GM19099 (cell line): ENCODE results near the gene ATPAF2.

Experiments
- POLR2A ChIP-seq: IDR thresholded peaks from 3 replicates; pipeline ENCODE4 v1.6.1; 2011; ENCODE audit warnings: low read depth; ENCODE audit not compliant: insufficient read length; ENCODE audit errors: extremely low read depth

ATPAF2 gene

DNA sequence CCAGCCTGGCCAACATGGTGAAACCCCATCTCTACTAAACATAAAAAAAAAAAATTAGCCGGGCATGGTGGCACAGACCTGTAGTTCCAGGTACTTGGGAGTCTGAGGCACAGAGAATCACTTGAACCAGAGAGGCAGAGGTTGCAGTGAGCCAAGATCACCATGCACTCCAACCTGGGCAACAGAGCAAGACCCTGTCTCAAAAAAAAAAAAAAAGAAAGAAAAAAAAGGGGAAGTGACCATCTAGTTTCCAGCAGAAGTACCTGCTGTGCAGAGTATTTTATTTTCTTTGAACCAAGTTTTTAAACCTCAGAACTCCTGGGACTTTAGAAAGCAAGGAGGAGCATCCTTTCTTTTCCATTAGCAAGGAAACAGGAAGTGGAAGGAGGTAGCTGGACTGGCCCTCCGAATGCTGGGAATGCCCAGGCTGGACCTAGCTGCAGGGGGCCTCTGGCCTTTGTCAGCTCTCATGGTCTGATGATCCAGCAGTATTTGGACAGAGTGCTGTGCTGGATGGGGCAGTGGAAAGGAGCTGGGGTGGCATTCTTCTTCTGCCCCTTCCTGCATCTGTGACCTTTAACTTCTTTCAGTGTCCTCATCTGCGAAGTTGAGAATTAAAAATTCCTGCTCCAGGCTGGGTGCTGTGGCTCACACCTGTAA, 6.9 kb upstream of the ATPAF2 start:
- TF ChIP-seq POLR2A = no peak

DNA sequence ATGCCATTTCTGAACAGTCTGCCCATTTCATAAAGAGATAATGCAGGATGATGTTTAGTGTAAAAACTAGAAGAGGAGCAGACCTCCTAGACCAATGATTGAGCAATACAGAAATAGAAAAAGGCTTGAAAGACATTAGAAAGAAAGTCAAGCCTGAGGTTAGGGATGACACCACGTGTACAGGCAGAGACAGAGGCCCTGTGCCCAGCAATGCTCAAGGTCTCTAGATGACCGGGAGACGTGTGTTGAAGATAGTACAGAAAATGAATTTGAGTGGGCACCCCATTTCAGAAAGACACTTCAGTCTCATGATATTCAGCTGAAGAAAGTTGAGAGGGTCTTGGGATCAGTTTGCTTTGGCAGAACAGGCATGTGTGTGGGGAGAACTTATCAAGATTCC, 5.6 kb upstream of the ATPAF2 start:
- TF ChIP-seq POLR2A = no peak

DNA sequence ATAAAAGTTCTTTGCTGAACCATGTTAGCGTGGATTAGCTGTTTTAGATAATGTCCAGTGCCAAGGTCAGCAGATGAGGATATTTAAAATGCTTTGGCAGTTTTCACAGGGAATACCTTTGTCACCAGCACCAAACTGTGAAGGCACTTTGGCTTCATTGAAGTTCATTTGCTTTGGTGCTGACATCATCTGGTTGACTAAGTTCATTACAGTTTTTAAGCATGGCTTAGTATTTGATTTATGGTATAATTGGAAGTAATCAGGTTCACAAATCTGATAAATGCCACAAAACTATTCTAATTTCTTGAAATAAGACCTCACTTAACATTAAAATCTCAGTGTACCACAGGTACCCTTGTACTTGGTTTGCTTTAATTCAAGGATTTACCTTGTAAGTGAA, 4.5 kb upstream of the ATPAF2 start:
- no peak for TF ChIP-seq POLR2A

DNA sequence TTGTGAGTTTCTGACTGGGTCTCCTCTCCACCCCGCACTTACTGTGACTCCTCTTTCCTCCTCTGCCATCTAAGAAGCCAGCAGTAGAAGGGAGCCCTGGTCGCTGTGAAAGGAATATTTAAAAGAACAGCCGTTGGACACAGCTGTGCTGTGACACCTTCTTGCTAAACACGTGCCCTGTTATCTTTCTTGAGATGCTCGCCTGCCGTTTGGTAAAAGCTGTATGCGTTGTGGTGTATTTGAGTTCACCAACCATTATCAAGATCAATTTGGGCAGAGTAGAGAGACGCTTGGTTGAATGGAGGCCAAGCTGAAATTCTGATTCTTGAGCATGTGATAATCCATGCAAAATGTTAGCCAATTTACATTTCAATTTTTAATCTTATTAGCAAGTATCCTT, 4.0 kb upstream of the ATPAF2 start:
- TF ChIP-seq POLR2A = no peak

DNA sequence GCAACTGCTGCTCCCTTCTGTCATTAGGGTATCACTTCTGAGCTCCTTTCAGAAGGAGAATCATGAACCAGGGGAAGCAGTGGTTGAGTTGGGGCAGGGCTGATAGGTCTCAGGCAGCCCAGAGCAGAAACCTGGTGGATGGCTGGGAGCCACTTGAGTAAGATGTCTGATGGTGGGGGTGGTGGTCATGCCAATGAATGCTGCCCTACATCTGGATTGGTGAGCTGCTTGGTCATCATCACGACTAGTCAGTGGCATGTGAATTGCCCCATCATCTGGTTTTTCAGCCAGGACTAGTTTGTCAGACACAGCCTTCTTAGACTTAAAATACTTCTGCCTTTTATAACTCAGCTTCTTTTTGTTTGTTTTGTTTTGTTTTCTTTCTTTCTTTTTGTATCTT, 2.8 kb upstream of the ATPAF2 start:
- no peak for TF ChIP-seq POLR2A

DNA sequence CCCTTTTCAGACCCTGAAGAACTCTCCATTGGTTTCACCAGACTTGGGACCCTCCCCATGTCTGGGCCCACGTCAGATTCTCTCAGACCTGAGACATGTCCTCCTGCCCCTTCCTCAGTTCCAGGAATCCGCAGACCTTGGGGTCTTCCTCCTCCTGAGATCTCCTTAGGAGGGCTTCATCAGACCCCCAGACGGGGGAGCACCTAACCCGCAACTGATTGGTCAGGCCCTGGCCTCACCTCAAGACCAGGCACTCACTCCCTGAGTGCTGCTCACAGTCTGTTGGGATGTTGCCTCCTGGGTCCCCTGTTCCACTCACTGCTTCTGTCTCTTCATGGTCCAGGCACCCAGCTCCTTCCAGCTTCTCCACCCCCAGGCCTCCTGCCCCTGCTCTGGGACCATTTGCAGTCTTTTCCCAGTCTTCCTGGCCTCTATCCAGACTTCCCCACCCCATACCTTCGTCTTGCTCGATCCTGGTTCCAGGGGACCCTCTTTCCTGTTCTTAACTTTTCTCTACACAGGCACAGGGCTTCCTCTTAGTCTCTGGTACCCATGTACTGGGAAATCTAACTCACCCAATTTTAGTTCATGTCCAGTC, 1.4 kb upstream of the ATPAF2 start:
- no peak for TF ChIP-seq POLR2A

DNA sequence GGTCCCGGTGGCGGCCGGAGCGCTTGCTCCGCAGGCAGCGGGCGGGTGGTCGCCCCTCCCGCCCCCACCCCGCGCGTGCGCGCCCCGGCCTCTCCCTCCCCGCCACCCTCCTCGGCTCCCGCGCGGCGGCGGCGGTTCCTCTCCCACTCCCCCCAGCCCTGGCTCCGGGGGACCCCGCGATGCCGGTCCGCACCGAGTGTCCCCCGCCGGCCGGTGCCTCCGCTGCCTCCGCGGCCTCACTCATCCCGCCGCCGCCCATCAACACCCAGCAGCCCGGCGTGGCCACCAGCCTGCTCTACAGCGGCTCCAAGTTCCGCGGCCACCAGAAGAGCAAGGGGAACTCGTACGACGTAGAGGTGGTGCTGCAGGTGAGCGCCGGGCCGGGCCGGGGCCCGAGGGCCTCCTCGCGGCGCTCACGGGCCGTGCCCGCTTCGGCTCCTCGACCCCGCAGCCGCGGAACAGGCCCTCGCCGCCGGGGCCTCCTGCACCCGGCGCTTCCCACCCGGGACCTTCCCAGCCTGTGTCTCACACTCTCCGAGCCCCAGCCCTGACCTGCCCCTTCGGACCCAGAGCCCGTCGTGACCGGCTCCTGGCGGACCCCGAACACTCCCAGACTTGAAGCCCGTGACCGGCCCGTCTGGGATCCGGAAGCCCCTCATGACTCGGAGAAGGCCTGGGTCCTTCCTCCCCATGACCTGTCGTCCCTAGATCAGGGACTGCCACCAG, 730 bp upstream of the ATPAF2 start:
- no peak for TF ChIP-seq POLR2A

DNA sequence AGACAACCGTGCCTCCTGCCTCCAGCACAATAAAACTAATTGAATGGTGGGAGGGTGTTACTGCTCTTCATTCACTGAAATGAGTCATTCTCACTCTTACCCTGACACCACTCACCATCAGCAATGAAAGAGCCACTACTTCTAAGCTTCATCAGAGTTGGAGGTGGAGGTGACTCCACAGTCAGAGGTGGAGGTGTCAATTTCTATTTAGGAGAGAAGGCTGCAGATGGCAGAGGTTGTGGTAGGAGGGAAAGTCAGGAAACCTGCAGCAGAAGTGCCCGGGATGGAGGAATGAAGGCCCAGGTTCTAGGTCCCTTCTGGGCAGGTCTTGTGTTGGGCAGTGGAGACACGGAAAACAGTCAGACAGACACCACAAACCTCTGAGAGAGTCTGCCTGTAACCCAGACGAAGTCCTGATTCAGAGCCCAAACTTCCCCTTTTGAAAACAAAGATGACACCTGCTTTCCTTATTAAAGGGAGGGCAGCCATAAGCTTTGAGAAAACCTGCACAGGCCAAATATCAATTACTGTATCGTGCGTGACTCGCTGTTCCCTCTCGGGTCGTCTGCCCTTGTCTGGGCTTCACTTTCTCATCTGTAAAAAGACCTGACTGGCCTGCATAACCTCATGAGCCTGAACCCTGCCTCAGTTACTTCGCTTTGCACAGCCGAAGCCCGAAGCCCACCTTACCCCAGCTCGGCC, 668 bp downstream of the ATPAF2 start:
- no peak for TF ChIP-seq POLR2A

DNA sequence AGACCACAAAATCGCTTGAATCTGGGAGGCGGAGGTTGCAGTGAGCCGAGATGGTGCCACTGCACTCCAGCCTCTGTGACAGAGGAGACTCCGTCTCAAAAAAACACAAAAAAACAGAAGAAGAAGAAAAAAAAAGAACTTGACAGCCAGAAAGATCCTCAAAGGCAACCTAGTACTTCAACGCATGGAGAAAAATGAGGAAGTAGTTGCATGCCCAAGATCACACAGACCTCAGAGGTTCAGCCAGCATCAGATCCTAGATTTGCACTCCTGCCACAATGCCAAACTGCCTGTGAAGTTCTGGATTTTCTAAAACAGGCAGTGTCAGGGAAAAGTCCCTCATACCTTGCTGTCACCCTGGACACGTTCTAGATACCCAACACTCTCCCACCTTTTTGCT, 1.5 kb downstream of the ATPAF2 start:
- no peak for TF ChIP-seq POLR2A

DNA sequence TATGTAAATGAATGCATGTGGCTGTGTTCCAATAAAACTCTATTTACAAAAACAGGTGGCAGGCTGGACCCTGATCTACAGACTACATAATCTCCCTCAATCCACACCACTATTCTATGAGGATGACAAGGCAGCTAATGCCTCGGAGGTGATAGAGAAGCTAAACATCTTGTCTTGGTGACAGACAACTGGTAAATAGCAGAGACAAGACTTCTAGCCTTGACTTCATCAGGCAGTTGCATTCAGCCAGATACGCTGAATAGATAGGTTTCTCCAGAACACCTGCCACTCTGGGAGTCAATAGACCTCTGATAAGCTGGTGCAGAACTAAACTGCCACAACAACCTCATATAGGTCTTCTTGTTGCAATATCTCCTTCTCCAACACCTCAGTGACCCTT, 3.3 kb downstream of the ATPAF2 start:
- TF ChIP-seq POLR2A = no peak

DNA sequence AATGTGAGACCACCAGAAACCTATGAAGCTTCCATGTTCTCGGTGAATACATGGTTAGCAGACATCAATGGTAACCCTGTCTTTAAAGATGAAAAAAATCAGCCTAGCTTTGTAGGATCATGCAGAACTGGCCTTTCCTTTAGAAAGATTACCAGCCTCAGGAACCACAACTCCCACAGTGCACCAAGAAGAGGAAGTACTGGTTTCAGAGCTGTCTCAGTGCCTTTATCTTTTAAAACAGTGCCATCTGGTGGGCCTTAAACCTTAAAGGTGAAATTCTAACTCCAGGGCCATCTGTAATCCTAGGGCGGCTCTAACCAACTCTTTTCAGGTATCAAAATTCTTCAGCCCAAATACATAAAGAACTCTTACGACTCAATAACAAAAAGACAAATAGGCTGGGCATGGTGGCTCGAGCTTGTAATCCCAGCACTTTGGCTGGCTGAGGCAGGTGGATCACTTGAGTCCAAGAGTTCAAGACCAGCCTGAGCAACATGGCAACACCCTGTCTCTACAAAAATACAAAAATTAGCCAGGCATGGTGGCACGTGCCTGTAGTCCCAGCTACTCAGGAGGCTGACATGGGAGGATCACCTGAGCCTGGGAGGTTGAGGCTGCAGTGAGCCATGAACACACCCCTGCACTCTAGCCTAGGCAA, 5.4 kb downstream of the ATPAF2 start:
- no peak for TF ChIP-seq POLR2A

DNA sequence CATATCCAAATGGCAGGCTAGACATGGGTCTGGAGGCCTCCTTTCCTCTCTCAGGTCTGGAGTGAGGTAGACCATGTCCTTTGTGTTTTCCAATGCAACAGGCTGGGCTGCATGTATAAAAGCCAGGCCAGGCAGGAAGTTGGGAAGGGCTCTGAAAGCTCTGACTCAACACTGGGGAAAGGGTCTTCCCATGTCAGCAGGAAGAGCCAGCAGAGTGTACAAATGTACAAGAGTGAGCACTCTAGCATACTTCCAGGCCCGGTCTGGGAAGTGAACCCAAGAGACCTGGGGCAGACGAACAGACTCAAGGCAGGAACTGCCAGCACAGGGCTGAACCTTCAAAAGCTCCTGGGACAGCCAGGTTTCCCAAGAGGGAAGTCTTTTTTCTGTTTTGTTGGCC, 7.0 kb downstream of the ATPAF2 start:
- no peak for TF ChIP-seq POLR2A

DNA sequence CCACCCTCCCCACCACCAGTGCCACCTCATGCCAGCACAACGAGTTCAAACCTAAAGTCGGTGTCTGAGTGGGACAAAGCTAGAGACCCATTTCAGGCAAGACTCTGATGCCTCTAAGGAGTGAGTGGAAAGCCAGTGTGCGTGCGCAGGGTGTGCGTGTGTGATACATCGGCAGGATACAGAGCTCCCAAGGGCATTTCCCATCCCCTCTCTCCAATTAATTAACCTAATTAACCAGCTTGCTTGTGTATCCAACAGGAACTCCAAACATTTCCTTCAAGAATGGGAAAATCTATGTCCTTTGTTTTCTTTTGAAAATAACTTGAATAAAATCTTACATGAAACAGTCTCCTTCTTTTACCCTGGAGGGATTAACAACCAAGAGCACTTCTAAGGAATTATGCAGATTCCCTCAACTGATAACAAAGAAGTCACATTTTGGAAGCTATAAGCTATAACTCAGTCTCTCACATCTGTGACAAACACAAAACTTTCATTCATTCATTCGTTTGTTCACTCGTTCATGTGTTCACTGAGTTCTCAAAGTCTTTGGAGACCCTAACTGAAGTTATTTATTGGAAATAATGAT, 9.9 kb downstream of the ATPAF2 start:
- no peak for TF ChIP-seq POLR2A

DNA sequence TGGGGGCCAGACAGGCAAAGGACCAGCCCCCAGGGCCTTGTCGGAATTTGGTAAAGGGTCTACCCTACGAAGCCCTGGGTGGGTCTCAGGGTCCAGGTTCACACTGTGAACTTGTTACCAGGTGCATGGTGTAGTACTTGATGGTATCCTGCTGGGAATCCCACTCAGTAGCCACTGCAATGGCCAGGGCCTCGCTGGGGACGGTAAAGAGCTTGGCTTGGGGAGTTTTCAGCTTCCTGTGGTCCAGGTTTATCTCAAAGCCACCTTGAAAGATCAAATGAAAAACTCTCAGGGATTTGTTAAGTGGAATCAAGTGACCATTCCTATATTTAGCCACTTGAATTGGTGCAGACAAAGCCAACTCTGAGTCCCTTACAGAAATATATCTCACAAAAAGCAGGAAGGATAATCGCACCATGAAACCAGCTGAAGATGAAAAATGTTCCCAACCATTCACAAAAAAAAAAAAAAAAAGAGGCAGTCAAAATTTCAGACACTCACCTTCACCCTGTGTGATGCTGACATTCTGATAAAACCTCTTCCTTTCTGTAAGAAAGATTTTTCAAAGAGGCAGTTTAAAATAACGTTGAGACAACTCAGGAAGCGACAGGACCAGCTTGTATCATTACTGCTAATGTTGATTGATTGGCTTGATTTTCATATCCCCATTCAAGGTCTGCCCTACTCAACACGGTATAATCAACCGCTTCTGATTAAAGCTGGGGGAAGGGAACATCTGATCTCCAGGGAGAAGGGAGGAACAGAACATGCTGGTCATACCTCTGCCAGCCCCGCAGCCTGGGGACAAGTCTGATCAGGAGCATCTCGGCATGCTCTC, 10.6 kb downstream of the ATPAF2 start:
- no peak for TF ChIP-seq POLR2A
